GM21367 (cell line): ENCODE measurements around the gene EXD3.
"Not testable (repeated sequence)": the region's sequence is repeated elsewhere in the genome, so short reads cannot be mapped to it uniquely, and the experiment has no call there.

Experiments
- ATAC-seq: cut with Tn5 transposase; IDR thresholded peaks from one replicate; pipeline ENCODE4 v1.9.1; 2021; ENCODE audit not compliant: unreplicated experiment

Gene EXD3

GRCh38 chr9:137348769-137349470 is 74.0 kb downstream of the EXD3 start:
- ATAC-seq, result no peak

- no peak for ATAC-seq
Measured at GRCh38 chr9:137347928-137348327, 75.0 kb downstream of the EXD3 start.

- ATAC-seq, result no peak
Measured at GRCh38 chr9:137342482-137342881, 80.5 kb downstream of the EXD3 start.

- no peak for ATAC-seq
Measured at GRCh38 chr9:137341227-137341626, 81.7 kb downstream of the EXD3 start.

GRCh38 chr9:137339908-137340462 is 83.0 kb downstream of the EXD3 start:
- not testable (repeated sequence) for ATAC-seq

- ATAC-seq, result no peak
Measured at GRCh38 chr9:137339045-137339907, 83.7 kb downstream of the EXD3 start.

- no peak for ATAC-seq
Measured at GRCh38 chr9:137336735-137337134, 86.2 kb downstream of the EXD3 start.

- no peak for ATAC-seq
Measured at GRCh38 chr9:137333016-137333671, 89.8 kb downstream of the EXD3 start.

- no peak for ATAC-seq
Measured at GRCh38 chr9:137331929-137332328, 91.0 kb downstream of the EXD3 start.

- no peak for ATAC-seq
Measured at GRCh38 chr9:137330689-137331088, 92.3 kb downstream of the EXD3 start.

- not testable (repeated sequence) for ATAC-seq
Measured at GRCh38 chr9:137329590-137329989, 93.4 kb downstream of the EXD3 start.

- not testable (repeated sequence) for ATAC-seq
Measured at GRCh38 chr9:137327641-137328550, 95.1 kb downstream of the EXD3 start.

GRCh38 chr9:137326445-137327065 is 96.4 kb downstream of the EXD3 start:
- ATAC-seq, result no peak

- ATAC-seq, result no peak
Measured at GRCh38 chr9:137325799-137326198, 97.2 kb downstream of the EXD3 start.

- ATAC-seq, result no peak
Measured at GRCh38 chr9:137325124-137325523, 97.8 kb downstream of the EXD3 start.

GRCh38 chr9:137323531-137324331 is 99.2 kb downstream of the EXD3 start:
- no peak for ATAC-seq

GRCh38 chr9:137321726-137322361 is 101.1 kb downstream of the EXD3 start:
- ATAC-seq, result no peak

- ATAC-seq, result no peak
Measured at GRCh38 chr9:137320555-137321384, 102.2 kb downstream of the EXD3 start.
